Cerebellar cortex (tissue), 1 donor: ENCODE data around the gene QSOX2.

Experiments
- DNase-seq: peaks from one replicate; pipeline ENCODE4 v3.0.0-alpha.2; 2015; ENCODE audit warnings: low spot score

Gene QSOX2

DNA sequence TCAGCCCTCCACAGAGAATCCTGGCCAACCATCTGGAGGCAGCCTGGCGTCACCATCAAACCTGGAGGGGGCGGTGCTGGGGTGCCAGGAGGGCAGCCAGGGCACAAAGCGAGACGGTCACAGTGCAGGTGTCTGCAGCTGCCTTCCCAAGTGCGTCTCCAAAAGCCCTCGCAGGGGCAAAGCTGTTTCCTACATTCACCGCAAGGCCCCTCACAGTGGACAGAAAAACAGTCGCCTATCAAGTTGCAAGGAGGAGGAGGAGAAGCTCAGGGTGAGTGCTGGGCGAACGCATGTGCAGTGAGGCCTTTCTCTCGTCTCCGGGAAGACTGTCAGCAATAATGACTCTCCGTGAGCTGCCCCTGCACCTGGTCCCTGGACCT is 22.7 kb downstream of the QSOX2 start:
- no peak for DNase-seq

DNA sequence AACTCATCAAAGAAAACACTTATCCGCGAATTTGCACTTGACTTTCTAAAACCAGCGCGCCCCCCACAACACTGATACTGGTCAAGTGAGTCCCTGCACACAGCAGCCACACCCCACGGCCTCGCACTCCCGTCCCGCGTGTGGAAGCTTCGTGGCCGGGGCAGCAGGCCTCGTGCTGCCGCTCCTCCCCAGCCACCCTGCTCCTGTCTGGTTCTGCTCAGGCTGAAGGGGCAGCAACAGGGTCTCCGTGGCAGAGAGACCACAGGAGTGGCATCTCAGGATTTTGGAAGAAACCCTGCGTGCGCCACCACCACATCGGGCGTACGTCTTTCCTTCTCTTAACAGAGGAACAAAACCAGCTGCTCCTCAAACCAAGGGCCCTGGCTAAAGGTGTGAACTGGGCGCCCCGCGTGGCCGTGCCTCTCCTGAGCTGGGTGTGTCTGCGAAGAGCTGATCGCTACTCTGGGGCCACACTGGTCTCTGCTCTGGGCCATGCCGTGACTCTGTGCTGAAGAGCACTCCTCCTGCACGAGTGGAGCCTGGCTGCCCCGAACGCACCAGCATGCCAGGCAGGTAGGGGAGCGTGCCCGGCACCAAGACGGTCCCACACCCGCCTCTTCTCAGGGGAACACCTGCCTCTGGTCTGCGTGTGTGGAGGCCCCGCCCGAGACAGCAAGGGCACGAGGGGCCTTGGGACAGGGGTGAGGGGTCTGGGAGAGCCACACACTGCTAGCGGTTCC is 23.3 kb downstream of the QSOX2 start:
- DNase-seq = no peak

DNA sequence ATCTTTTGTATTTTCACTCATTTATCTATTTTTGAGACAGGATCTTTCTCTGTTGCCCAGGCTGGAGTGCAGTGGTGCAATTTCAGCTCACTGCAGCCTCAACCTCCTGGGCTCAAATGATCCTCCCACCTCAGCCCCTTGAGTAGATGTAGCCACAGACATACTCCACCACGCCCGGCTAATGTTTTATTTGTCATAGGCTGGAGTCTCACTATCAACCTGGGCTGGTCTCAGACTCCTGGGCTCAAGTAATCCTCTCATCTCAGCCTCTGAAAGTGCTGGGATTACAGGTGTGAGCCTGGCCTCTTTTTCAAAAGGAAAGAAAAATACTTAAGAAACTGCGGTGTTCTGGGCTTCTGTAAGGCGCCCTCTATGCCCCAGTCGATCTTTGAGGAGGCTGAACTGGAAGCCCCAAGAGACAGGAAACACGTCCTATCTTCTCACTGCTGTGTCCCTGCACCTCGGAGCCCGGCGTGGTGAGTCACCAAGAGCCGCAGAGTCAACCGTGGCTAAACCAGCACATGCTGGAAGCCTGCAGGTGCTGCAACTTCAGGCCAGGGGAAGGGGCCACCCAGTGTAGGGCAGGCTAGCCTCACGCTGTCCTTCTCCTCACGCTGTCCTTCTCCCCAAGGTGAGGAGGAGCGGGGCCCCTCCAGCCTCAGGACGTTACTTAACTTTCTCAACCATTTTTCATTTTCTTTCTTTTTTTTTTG is 25.4 kb downstream of the QSOX2 start:
- DNase-seq = no peak

DNA sequence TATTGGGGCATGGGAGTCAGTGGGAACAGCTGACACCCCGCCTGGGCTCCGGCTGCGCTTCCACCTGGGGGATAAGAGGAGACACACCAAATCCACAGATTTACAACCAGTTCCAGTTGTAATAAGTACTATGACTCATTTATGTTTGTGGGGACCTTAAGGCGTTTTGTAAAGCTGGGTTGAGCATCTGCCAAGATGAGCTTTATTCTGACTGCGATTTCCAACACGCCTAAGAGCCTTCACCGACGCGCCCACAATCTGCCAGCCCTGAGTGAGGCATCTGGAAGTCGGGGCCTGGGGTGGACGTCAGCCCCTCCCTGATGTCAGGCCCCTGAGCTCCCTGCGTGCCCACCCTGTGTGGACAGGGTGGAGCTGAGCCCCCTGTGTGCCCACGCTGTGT is 26.3 kb downstream of the QSOX2 start:
- DNase-seq = no peak

DNA sequence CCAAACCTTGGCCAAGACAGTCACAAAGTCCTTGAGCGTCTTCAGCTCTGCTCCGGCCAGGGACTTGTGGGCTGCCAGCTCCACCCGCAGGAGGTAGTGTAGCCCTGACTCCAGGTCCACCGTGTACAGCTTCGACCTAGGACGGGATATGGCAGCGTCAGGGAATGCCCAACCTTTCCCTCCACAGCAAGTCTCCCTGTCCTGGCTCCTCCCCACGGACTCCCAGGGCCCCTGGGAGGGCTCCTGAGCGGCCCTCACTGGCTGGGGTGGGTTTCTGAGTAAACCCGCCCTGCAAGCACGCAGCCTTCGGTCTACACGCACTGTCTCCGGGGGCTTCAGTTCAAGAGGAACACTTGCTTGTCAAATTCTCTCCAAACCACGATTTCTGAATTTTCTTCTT is 26.9 kb downstream of the QSOX2 start:
- DNase-seq = no peak

DNA sequence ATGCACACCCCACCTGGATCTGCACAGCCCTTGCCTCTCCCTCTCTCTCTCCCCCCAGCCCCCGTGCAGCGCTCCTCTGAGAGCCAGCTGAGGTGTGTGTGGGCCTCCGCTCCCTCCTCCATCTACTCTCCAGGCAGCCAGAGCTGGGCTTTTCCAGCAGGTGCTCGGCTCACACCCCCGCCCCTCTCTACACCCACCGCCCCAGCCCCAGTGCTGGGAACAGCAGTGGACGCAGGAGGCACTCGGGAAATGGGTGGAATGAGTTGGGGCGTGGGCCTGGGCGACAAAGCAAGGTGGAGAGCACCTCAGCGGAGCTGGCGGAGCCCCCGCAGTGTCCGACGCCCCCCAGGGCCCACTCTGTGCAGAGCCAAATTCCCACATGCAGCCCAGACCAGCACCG is 27.3 kb downstream of the QSOX2 start:
- no peak for DNase-seq

DNA sequence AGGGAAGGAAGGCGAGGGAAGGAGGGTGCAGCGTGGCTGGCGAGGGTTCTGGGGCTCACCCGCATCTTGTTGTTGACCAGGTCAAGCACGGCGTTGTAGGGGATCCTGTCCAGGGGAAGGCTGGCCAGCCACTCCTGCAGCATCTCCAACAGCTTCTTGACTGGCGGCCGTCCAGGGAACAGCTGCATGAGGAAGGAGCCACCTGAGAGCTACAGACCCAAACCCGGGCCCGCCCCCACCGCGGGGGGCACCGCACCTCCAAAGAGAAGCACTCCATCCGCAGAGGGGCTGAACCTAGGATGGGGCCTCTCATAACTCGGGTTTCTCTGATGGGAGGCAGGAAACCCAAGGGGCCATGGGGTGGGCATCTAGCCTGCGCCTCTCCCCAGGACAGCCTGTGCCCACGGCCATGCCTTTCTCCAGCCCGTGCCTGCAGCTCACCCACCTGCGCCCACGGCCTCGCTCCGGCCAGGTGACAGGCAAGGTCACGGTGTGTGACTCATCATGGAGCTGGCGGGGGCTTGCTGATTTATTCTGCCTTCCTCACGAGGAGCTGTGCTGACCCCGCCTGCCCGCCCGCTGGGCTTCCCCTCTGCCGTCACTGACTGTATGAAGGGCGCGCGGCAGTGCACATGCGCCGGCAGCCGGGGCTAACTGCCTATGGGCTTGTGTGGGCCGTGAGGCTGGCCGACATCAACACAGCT is 28.9 kb downstream of the QSOX2 start:
- DNase-seq = no peak

DNA sequence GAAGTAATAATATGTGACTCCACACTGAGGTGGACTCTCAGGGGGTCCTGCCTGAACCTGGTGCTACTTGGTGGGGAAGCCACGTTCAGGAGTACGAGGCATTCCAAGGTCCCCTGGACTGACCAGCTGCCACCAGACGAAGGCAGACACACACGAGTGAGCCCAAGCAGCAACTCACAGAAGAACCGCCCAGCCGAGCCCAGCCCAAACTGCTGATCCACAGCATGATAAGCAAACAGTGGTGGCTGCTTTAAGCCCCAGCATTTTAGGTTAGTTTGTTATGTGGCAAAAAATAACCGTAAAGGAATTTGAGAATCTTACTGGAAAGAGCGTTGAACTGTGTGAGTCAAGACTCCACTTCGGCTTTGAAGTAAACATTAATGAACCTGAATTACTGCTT is 31.9 kb downstream of the QSOX2 start:
- no peak for DNase-seq

DNA sequence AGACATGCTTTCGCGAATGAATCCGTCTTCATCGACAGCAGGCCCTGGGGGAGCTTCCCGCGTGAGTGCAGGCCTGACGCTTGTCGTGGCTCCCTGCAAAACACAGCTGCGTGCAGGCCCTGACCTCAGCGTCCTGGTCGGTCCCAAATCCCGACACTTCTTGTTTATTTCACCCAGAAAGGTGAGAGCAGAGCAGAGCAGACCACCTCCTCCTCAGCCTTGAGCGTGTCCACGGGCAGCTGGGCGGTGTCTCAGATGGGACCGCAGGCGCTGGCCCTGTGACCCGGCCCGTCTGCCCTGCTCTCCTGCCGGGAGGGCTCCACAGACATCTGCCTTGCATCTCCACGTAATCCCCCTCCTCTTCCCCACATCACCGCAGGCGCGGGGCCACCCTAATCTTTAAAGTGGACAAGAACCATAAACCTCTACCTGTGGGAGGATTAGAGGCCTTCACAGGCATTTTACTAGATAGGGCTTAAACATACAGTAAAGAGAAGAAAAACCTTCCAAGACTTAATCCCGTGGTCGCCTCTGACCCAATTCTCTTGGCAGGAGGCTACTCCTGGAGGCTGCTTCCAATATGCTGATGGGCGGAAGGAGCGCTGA is 33.2 kb downstream of the QSOX2 start:
- DNase-seq = no peak

DNA sequence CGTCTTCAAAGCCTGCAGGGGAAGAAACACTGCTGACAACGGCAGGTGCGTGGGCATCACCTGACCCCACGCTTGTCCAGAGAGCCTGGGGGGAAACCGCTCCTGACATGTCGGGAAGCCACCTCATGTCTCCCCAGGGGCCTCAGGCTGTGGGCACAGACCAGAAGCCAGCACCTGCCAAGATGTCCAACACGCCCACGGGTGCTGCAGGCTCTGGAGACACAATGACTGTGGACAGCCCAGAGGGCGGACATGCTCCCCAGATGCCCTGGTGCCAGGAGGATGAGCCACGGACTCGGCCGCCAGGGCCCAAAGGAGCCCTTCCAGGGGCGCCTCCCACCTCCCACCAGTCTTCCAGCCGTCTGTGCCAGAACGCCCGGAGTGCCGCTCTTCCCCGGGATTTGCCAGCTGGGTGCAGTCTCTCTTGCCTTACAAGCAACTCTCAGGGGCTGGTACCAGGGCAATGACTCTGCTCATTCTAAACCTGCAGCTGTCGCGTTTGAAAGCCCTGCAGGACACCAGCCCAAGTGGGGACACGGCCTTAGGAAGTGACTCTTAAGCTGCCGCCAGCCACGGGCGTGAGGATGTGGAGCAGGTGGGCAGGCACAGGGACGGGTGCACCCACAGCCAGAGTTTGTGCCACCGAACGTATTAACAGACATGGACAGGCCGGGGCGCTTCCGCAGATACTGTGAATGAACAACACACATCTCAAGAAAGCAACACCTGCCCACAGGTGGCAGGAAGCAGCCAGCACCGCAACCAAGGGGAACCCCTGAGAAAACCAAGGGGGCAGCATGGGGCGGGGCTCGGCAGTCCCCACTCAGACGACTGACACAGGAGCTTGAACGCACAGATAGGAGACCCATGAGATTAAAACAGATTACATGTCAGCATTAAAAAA is 33.9 kb downstream of the QSOX2 start:
- no peak for DNase-seq

DNA sequence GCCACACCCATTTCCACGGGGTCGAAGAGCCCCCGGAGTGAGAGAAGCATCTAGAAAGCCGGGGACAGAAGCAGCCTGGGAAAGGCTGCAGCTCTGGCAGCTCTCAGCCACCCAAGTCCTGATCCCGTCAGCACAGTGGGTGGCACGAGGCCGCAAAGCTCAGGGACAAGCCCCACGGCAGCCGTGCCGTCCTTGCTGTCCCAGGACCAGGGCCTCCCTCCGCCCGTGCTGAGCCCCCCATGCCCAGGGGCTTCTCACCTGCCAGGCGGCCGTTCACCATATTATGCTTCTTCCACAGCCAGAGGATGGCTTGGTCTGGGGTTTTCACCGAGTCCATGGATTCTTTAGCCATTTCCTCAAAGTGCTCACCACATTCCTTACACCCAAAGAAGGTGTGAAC is 34.6 kb downstream of the QSOX2 start:
- DNase-seq = no peak

DNA sequence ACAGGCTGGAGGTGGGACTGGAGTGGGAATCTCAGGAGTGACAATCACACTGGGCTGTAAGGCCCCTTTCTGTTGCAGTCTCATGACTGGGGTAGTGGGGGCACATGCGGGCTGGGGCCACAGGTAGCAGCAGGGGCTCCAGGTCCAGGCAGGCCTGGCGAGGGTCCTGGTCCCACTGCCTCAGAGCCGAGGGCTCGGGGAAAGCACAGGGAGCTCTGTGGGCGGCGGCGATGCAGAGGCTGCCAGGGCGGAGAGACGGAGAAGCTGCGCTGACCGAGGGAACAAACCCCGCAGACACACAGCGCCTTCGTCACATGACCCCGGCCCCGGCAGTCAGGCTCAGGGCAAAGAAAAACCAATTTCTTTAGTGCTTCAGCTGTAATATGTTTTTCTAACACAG is 35.3 kb downstream of the QSOX2 start:
- DNase-seq = no peak

DNA sequence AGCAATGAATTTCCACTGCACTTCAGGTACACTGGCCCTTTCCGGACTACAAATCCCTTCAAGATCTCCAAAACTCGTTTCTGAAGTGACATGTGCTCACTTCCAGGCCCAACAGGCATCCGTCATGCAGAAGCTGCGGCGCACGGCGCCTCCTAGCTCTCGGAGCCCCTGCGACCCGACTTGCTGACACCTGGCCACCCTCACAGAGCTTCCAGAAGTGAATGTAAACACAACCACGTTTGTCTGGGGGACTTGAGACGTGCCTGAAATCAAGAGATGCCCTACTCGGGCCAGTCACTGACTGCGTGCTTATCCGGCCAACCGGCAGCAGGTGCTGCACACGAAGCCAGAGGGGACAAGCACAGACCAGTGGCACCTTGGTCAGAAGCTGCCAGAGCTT is 35.8 kb downstream of the QSOX2 start:
- no peak for DNase-seq

DNA sequence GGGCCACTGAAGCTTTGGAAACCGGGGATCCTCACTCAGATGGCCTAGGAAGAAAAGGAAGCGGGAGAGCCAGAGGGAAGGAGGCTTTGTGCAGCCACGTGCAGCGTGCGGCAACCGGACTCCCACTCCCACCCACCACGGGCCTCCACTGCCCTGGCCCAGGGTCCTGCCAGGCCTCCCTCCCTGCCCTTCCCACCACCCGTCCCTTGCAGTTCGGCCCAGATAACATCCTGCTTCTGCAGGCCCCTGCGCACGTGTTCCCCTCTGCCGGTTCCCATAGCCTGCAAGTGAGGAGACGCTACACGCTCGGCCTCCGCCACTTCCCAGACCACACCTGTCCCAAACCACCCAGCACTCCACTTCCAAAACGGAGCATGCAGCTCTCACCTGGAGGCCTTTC is 36.4 kb downstream of the QSOX2 start:
- DNase-seq = no peak

DNA sequence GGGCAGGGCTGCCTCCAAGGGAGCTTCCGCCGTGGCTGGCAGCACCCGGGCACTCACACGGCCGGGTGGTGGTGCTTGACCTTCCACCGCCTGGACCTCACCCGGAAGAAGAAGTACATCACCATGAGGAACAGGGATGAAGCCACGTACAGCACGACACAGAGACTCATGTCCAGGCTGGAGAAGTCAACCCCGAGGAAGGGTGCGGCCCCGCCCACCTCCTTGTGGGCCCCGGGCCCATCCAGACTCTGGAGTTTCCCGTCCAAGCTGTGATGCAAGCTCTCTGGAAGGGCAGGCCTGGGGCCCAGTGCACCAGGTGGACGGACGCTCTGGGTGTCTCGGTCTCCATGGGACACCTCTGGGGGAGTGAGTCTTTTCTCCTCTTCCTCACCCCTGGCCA is 36.9 kb downstream of the QSOX2 start:
- no peak for DNase-seq

DNA sequence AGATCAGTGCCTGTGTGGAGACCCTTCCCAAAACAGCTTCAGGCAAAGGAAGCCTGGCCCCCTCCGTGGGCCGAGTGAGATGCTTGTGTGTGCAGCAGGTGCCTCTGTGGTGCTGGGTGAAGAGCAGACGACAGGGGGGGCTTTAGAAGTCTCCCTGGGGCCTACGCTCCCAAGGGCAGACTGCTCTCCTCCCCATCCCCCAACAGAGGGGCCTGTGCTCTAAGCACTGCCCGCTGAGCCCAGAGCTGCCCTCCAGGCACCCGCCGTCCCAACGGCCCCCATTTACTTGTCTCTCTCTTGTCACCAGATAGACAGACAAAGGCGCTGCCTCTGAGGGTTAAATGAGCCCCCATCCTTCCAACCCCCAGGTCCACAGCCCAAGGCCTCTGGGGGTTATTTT is 38.0 kb downstream of the QSOX2 start:
- no peak for DNase-seq

DNA sequence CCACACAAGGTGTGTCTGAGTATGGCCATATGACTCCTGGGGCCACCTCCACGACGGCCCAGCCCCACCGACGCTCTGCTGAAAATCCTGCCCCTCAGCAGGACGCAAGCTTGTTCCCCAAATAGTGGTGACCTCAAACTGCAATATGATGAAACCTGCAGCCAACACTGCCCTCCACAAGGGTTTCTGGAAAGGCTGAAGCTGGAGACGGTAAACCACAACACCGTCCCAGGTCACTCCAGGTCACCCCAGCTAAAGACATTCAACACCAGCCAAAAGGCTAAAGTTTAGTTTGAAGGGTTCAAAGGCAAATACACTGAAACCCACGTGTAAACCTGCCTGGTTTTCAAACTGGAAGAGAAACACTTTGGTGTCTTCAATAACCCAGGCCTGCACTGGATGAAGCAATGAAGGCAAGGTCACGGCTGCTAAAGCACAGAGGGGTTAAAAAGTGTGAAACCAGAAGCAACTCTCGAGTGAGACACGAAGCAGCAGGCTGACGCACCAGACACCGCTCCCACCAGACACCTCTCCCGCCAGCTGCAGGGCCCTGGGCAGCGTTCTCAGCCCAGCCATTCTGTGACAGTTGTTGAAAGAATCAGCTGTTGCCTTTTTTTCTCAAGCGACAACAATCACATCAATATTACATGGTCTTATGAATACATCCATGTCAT is 38.9 kb downstream of the QSOX2 start:
- no peak for DNase-seq

DNA sequence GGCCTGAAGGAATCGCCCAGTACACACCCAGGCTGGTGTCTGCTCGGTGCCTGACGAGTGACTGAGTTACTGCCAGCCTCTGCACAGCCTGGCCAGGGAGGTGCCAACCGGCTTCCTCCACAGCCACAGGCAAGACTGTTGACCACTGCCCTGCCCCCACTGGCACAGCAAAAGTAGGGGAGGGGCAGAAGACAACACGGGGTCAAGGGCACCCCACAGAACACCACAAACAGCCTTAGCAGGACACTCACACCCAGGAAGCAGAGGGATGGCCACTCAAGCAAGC is 40.0 kb downstream of the QSOX2 start:
- DNase-seq = no peak

DNA sequence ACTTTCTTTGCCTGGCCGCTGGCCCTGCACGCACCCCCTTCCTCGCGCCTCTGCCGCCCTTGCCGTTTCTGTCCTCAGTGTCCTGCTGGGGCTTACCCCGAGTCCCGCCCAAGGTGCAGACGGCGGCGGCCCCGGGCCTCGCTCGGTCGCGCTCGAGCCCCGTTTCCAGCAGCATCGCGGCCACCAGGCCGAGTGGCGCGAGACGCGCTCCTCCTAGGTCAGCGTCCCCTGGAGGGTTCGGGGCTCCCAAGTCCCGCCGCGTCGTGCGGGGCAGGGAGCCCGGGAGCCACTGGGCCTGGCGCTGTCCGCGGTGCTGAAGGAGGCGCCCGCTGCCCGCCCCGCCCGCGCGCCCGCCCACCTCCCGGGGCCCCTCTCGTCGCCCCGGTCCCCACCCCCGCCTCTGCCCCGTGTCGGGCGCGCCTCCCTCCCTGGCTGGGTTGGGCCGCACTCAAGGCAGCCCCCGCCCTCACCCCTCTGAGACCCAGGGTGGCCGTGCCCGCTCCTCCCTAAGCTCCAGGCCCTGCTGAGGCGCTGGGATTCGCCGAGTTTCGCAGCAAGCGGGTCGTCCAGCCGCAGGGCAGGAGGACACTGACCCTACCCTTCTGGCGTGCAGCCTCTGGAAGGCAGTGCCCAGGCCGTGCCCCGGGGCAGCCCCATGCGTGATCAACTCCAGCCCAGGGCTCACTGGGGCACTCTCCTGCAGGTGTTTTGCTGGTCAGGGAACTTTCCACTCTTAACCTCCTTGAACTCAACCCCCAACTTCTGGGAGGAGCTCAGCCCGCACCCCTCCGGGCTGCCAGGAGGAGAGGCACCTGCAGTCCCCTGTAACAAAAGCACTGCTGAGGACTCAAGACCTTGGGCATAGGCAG is 40.5 kb downstream of the QSOX2 start, which contains the start of gene LHX3:
LHX3 (minus strand) TSS at position 291 of the 869 bp plus-strand sequence; CDS start at position 175, 116 bp downstream.
- no peak for DNase-seq

DNA sequence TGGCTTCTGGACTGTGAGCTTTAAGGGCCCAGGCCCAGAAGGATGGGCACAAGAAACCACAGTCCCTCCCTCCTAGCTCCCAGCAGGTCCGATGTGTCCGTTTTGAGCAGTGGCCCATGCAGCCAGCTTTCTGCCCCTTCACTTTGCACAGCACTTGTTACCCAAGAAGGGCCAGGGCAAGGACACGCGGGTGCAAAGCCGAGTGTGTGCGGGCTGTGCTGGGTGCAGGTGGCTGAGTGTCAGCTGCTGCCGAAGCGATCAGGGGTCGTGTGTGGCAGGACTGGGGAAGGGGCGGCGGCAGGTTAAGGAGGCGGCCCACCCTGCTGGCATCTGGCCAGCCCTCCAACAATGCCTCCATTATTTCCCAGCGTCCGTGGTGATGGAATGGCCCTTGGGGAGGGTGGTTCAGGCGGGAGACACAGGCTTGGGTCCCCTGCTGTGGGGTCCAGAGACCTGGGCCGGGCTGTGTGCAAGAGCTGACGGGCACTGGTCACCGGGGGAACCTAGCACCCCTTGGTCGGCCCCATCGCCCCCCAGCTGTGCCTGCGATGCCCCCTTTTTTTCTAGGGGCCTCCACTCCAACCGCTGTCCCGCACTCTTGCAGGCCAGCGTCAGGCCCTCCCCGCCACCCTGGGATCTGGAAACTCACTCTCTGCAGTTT is 41.3 kb downstream of the QSOX2 start:
- DNase-seq = no peak
